WTC11 (cell line): ENCODE data around the gene KRT28. TPM values are rescaled to one million over a fixed set of nuclear protein-coding genes. Genes with fewer than 3 reads are reported as not detected.

Source experiments
- ATAC-seq: fragments of 200-7000 bp; cut with Tn5 transposase; 2 replicates; pipeline ENCODE4 v1.10.0; 2021; ENCODE audit warnings: mild to moderate bottlenecking, moderate library complexity
- Bru-seq: library from RNA; stranded (reverse); fragments of 400-500 nt; gene quantifications from one replicate; lab custom pipeline; 2021; lab: Mats Ljungman, UMichigan
- CTCF ChIA-PET: fragments of 300-600 bp; sonication (Branson Sonifier 250); formaldehyde crosslinking; loops from one replicate; lab custom pipeline; 2021; ENCODE audit warnings: antibody characterized with exemption; lab: Charles Lee
- POLR2A ChIA-PET: fragments of 350-600 bp; sonication (Branson Sonifier 250); formaldehyde crosslinking; loops from one replicate; lab custom pipeline; 2021; ENCODE audit warnings: antibody characterized with exemption; lab: Charles Lee
- DNase-seq: peaks from one replicate; pipeline ENCODE4 v3.0.0; 2021; ENCODE audit warnings: low spot score
- H3K27ac Mint-ChIP-seq: 2 replicates; pipeline ENCODE4 v1.8.0; 2021; ENCODE audit warnings: mixed read lengths
- H3K27me3 Mint-ChIP-seq: 2 replicates; pipeline ENCODE4 v1.8.0; 2021; ENCODE audit warnings: low read depth, mild to moderate bottlenecking, moderate library complexity, mixed read lengths
- H3K36me3 Mint-ChIP-seq: 2 replicates; pipeline ENCODE4 v1.8.0; 2021; ENCODE audit warnings: mixed read lengths
- H3K4me1 Mint-ChIP-seq: 2 replicates; pipeline ENCODE4 v1.8.0; 2022; ENCODE audit warnings: mixed read lengths
- H3K4me3 Mint-ChIP-seq: 2 replicates; pipeline ENCODE4 v1.8.0; 2021; ENCODE audit warnings: mild to moderate bottlenecking, moderate library complexity, mixed read lengths
- H3K9me3 Mint-ChIP-seq: 2 replicates; pipeline ENCODE4 v1.8.0; 2021; ENCODE audit warnings: mixed read lengths
- CREB1 ChIP-seq: sonication (generic); formaldehyde crosslinking; IDR thresholded peaks from 2 replicates; pipeline ENCODE4 v1.8.0; 2023; ENCODE audit warnings: mild to moderate bottlenecking, missing genetic modification reagents
- FOXP1 ChIP-seq: sonication (generic); formaldehyde crosslinking; IDR thresholded peaks from 2 replicates; pipeline ENCODE4 v1.8.0; 2022; ENCODE audit warnings: missing genetic modification reagents, mild to moderate bottlenecking, moderate library complexity, borderline replicate concordance
- NR2C2 ChIP-seq: sonication (generic); formaldehyde crosslinking; IDR thresholded peaks from 2 replicates; pipeline ENCODE4 v1.8.0; 2022; ENCODE audit warnings: mild to moderate bottlenecking, missing genetic modification reagents
- PRRX2 ChIP-seq: fragments of 250-450 bp; sonication (Bioruptor Pico); IDR thresholded peaks from 2 replicates; pipeline ENCODE4 v1.8.0; 2021; ENCODE audit warnings: mild to moderate bottlenecking
- RORB ChIP-seq: fragments of 250-450 bp; sonication (Bioruptor Pico); IDR thresholded peaks from 2 replicates; pipeline ENCODE4 v1.9.0; 2021; ENCODE audit warnings: mild to moderate bottlenecking
- SMAD4 ChIP-seq: sonication (generic); formaldehyde crosslinking; IDR thresholded peaks from 2 replicates; pipeline ENCODE4 v1.8.0; 2022; ENCODE audit warnings: mild to moderate bottlenecking, missing genetic modification reagents
- ZNF138 ChIP-seq: sonication (generic); formaldehyde crosslinking; conservative IDR thresholded peaks from 2 replicates; pipeline ENCODE4 v1.8.1; 2022; ENCODE audit warnings: mild to moderate bottlenecking, moderate library complexity, missing genetic modification reagents
- ZNF219 ChIP-seq: sonication (generic); formaldehyde crosslinking; IDR thresholded peaks from 2 replicates; pipeline ENCODE4 v1.8.0; 2023; ENCODE audit warnings: missing genetic modification reagents, mild to moderate bottlenecking, borderline replicate concordance
- ZNF396 ChIP-seq: fragments of 250-450 bp; sonication (Bioruptor Pico); IDR thresholded peaks from 2 replicates; pipeline ENCODE4 v1.8.0; 2021; ENCODE audit warnings: mild to moderate bottlenecking, moderate library complexity, borderline replicate concordance
- long read RNA-seq, 3 experiments: library from RNA in 1 of 3; library from capped mRNA in 1 of 3; library from polyadenylated mRNA in 1 of 3; unstranded in 2 of 3; stranded (forward) in 1 of 3; transcript quantifications; one replicate each; pipeline ENCODE4 v2.0.0, GENCODE V29; 2021
- total RNA-seq: library from RNA; stranded (reverse); gene quantifications from 3 replicates; pipeline ENCODE4 v1.2.3, GENCODE V29; 2021
- TF ChIP-seq, protein P1 (sequence below): fragments of 200-600 bp; IDR thresholded peaks from 2 replicates; pipeline ENCODE4 v1.8.0; 2022; ENCODE audit warnings: antibody characterized with exemption
- TF ChIP-seq, protein P2 (sequence below): sonication (generic); formaldehyde crosslinking; IDR thresholded peaks from 2 replicates; pipeline ENCODE4 v1.8.0; 2022; ENCODE audit warnings: mild to moderate bottlenecking, missing genetic modification reagents
- TF ChIP-seq, protein P3 (sequence below): sonication (generic); formaldehyde crosslinking; IDR thresholded peaks from 2 replicates; pipeline ENCODE4 v1.8.0; 2023; ENCODE audit warnings: missing genetic modification reagents, mild to moderate bottlenecking, borderline replicate concordance
- TF ChIP-seq, protein P4 (sequence below): fragments of 250-450 bp; sonication (Bioruptor Pico); IDR thresholded peaks from 2 replicates; pipeline ENCODE4 v1.9.0; 2021; ENCODE audit warnings: mild to moderate bottlenecking
- TF ChIP-seq, protein P5 (sequence below): sonication (generic); formaldehyde crosslinking; IDR thresholded peaks from 2 replicates; pipeline ENCODE4 v1.8.0; 2022; ENCODE audit warnings: mild to moderate bottlenecking, missing genetic modification reagents
- TF ChIP-seq, protein P6 (sequence below): fragments of 250-450 bp; sonication (Bioruptor Pico); IDR thresholded peaks from 2 replicates; pipeline ENCODE4 v1.9.0; 2021; ENCODE audit warnings: mild to moderate bottlenecking
- TF ChIP-seq, protein P7 (sequence below): fragments of 250-450 bp; sonication (Bioruptor Pico); IDR thresholded peaks from 2 replicates; pipeline ENCODE4 v1.8.0; 2021; ENCODE audit warnings: mild to moderate bottlenecking
- TF ChIP-seq, protein P8 (sequence below): sonication (generic); formaldehyde crosslinking; IDR thresholded peaks from 2 replicates; pipeline ENCODE4 v1.8.1; 2023; ENCODE audit warnings: mild to moderate bottlenecking, missing genetic modification reagents
- TF ChIP-seq, protein P9 (sequence below): sonication (generic); formaldehyde crosslinking; IDR thresholded peaks from 2 replicates; pipeline ENCODE4 v1.8.1; 2022; ENCODE audit warnings: low read depth, mild to moderate bottlenecking, moderate library complexity, missing genetic modification reagents, borderline replicate concordance

Gene KRT28, protein sequence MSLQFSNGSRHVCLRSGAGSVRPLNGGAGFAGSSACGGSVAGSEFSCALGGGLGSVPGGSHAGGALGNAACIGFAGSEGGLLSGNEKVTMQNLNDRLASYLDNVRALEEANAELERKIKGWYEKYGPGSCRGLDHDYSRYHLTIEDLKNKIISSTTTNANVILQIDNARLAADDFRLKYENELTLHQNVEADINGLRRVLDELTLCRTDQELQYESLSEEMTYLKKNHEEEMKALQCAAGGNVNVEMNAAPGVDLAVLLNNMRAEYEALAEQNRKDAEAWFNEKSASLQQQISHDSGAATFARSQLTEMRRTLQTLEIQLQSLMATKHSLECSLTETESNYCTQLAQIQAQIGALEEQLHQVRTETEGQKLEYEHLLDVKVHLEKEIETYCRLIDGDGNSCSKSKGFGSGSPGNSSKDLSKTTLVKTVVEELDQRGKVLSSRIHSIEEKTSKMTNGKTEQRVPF
- total RNA-seq: not detected in 3 replicates
- Bru-seq, nascent RNA: not detected
- long read RNA-seq, experiment 1: 0 reads
- long read RNA-seq, experiment 2: 0 reads
- long read RNA-seq, experiment 3: 0 reads

DNA sequence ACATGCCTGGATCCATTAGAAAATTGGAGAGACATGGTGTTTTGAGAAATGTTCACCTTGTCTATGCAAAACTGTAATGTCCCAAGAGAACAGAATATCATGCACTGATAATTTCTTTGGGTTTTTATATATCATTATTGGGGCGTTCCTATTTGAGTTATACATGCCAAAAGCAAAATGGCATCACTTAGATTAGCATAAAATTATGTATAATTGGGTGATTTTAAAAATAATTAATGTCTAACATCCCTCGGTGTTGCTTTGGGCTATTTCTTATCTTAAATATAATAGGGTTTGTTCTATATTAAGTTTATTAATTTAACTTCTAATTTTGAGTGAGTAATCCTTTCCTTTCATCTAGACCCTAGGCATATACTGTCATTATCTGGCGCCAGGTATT lies at the start of gene KRT28:
Gene KRT28 (minus strand): TSS at position 101 of the 400 bp plus-strand sequence. CDS start 66 bp downstream, at position 35.
- Mint-ChIP-seq H3K9me3 (no peaks in the 10 kb centered on the region), H3K27me3 (peaks cover 9% of the 10 kb centered on the region), H3K4me3 (no peak within 1 kb of the TSS), H3K4me1 (peaks cover 4% of the 10 kb centered on the region), H3K27ac (no peak within 1 kb of the TSS), H3K36me3 (no peaks in the 10 kb centered on the region)
- ChIA-PET POLR2A (no interaction called here), CTCF (no interaction called here)
- no peak for ATAC-seq
- TF ChIP-seq, protein P1, sequence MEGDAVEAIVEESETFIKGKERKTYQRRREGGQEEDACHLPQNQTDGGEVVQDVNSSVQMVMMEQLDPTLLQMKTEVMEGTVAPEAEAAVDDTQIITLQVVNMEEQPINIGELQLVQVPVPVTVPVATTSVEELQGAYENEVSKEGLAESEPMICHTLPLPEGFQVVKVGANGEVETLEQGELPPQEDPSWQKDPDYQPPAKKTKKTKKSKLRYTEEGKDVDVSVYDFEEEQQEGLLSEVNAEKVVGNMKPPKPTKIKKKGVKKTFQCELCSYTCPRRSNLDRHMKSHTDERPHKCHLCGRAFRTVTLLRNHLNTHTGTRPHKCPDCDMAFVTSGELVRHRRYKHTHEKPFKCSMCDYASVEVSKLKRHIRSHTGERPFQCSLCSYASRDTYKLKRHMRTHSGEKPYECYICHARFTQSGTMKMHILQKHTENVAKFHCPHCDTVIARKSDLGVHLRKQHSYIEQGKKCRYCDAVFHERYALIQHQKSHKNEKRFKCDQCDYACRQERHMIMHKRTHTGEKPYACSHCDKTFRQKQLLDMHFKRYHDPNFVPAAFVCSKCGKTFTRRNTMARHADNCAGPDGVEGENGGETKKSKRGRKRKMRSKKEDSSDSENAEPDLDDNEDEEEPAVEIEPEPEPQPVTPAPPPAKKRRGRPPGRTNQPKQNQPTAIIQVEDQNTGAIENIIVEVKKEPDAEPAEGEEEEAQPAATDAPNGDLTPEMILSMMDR: no peak
- no peak for TF ChIP-seq ZNF138 (CRISPR knock-in tag)
- TF ChIP-seq, protein P2, sequence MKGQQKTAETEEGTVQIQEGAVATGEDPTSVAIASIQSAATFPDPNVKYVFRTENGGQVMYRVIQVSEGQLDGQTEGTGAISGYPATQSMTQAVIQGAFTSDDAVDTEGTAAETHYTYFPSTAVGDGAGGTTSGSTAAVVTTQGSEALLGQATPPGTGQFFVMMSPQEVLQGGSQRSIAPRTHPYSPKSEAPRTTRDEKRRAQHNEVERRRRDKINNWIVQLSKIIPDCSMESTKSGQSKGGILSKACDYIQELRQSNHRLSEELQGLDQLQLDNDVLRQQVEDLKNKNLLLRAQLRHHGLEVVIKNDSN (CRISPR knock-in tag): no peak
- TF ChIP-seq, protein P3, sequence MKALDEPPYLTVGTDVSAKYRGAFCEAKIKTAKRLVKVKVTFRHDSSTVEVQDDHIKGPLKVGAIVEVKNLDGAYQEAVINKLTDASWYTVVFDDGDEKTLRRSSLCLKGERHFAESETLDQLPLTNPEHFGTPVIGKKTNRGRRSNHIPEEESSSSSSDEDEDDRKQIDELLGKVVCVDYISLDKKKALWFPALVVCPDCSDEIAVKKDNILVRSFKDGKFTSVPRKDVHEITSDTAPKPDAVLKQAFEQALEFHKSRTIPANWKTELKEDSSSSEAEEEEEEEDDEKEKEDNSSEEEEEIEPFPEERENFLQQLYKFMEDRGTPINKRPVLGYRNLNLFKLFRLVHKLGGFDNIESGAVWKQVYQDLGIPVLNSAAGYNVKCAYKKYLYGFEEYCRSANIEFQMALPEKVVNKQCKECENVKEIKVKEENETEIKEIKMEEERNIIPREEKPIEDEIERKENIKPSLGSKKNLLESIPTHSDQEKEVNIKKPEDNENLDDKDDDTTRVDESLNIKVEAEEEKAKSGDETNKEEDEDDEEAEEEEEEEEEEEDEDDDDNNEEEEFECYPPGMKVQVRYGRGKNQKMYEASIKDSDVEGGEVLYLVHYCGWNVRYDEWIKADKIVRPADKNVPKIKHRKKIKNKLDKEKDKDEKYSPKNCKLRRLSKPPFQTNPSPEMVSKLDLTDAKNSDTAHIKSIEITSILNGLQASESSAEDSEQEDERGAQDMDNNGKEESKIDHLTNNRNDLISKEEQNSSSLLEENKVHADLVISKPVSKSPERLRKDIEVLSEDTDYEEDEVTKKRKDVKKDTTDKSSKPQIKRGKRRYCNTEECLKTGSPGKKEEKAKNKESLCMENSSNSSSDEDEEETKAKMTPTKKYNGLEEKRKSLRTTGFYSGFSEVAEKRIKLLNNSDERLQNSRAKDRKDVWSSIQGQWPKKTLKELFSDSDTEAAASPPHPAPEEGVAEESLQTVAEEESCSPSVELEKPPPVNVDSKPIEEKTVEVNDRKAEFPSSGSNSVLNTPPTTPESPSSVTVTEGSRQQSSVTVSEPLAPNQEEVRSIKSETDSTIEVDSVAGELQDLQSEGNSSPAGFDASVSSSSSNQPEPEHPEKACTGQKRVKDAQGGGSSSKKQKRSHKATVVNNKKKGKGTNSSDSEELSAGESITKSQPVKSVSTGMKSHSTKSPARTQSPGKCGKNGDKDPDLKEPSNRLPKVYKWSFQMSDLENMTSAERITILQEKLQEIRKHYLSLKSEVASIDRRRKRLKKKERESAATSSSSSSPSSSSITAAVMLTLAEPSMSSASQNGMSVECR: no peak
- TF ChIP-seq, protein P4, sequence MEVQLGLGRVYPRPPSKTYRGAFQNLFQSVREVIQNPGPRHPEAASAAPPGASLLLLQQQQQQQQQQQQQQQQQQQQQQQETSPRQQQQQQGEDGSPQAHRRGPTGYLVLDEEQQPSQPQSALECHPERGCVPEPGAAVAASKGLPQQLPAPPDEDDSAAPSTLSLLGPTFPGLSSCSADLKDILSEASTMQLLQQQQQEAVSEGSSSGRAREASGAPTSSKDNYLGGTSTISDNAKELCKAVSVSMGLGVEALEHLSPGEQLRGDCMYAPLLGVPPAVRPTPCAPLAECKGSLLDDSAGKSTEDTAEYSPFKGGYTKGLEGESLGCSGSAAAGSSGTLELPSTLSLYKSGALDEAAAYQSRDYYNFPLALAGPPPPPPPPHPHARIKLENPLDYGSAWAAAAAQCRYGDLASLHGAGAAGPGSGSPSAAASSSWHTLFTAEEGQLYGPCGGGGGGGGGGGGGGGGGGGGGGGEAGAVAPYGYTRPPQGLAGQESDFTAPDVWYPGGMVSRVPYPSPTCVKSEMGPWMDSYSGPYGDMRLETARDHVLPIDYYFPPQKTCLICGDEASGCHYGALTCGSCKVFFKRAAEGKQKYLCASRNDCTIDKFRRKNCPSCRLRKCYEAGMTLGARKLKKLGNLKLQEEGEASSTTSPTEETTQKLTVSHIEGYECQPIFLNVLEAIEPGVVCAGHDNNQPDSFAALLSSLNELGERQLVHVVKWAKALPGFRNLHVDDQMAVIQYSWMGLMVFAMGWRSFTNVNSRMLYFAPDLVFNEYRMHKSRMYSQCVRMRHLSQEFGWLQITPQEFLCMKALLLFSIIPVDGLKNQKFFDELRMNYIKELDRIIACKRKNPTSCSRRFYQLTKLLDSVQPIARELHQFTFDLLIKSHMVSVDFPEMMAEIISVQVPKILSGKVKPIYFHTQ (CRISPR knock-in tag): no peak
- TF ChIP-seq ZNF396 (CRISPR knock-in tag): no peak
- TF ChIP-seq, protein P5, sequence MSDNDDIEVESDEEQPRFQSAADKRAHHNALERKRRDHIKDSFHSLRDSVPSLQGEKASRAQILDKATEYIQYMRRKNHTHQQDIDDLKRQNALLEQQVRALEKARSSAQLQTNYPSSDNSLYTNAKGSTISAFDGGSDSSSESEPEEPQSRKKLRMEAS (CRISPR knock-in tag): no peak
- TF ChIP-seq ZNF219 (CRISPR knock-in tag): no peak
- no peak for TF ChIP-seq SMAD4 (CRISPR knock-in tag)
- TF ChIP-seq, protein P6, sequence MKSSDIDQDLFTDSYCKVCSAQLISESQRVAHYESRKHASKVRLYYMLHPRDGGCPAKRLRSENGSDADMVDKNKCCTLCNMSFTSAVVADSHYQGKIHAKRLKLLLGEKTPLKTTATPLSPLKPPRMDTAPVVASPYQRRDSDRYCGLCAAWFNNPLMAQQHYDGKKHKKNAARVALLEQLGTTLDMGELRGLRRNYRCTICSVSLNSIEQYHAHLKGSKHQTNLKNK: no peak
- TF ChIP-seq FOXP1 (CRISPR knock-in tag): no peak
- TF ChIP-seq, protein P7, sequence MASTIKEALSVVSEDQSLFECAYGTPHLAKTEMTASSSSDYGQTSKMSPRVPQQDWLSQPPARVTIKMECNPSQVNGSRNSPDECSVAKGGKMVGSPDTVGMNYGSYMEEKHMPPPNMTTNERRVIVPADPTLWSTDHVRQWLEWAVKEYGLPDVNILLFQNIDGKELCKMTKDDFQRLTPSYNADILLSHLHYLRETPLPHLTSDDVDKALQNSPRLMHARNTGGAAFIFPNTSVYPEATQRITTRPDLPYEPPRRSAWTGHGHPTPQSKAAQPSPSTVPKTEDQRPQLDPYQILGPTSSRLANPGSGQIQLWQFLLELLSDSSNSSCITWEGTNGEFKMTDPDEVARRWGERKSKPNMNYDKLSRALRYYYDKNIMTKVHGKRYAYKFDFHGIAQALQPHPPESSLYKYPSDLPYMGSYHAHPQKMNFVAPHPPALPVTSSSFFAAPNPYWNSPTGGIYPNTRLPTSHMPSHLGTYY (CRISPR knock-in tag): no peak
- TF ChIP-seq NR2C2 (CRISPR knock-in tag): no peak
- TF ChIP-seq, protein P8, sequence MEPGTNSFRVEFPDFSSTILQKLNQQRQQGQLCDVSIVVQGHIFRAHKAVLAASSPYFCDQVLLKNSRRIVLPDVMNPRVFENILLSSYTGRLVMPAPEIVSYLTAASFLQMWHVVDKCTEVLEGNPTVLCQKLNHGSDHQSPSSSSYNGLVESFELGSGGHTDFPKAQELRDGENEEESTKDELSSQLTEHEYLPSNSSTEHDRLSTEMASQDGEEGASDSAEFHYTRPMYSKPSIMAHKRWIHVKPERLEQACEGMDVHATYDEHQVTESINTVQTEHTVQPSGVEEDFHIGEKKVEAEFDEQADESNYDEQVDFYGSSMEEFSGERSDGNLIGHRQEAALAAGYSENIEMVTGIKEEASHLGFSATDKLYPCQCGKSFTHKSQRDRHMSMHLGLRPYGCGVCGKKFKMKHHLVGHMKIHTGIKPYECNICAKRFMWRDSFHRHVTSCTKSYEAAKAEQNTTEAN (CRISPR knock-in tag): no peak
- no peak for TF ChIP-seq PRRX2 (CRISPR knock-in tag)
- TF ChIP-seq RORB (CRISPR knock-in tag): no peak
- TF ChIP-seq CREB1: no peak
- TF ChIP-seq, protein P9, sequence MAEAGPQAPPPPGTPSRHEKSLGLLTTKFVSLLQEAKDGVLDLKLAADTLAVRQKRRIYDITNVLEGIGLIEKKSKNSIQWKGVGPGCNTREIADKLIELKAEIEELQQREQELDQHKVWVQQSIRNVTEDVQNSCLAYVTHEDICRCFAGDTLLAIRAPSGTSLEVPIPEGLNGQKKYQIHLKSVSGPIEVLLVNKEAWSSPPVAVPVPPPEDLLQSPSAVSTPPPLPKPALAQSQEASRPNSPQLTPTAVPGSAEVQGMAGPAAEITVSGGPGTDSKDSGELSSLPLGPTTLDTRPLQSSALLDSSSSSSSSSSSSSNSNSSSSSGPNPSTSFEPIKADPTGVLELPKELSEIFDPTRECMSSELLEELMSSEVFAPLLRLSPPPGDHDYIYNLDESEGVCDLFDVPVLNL: no peak
- TF ChIP-seq, all 79 proteins: peak for 0
- DNase-seq: no peak
